SK-N-SH (cell line): ENCODE results near the gene PDZD2. TPM values are rescaled to one million over a fixed set of nuclear protein-coding genes. Genes with fewer than 3 reads are reported as not detected.

ENCODE experiments used
- CTCF ChIA-PET: fragments of 300-600, 350-600 bp; formaldehyde crosslinking; extraction: SDS; loops from one replicate; lab custom pipeline; 2021; lab: Yijun Ruan, JAX
- POLR2A ChIA-PET: fragments of 350-600 bp; sonication (Branson Sonifier 250); formaldehyde crosslinking; extraction: SDS; loops from one replicate; lab custom pipeline; 2020; ENCODE audit warnings: antibody characterized with exemption, inconsistent platforms; lab: Yijun Ruan, JAX
- DNase-seq: peaks from one replicate; pipeline ENCODE4 v3.0.0; 2012
- H2AFZ ChIP-seq: fragments of 200-600 bp; sonication (generic); 2 replicates; pipeline ENCODE4 v1.8.1; 2016; ENCODE audit warnings: antibody characterized with exemption, mild to moderate bottlenecking, low read depth
- H3F3A ChIP-seq: fragments of 200-600 bp; sonication (generic); replicated peaks from 2 replicates; pipeline ENCODE3; 2016; ENCODE audit warnings: antibody characterized with exemption, mild to moderate bottlenecking; ENCODE audit not compliant: insufficient read depth
- H3K27ac ChIP-seq, 2 experiments: fragments of 200-500 bp in 1 of 2; fragments of 200-600 bp in 1 of 2; sonication (Bioruptor generic) in 1 of 2; sonication (generic), shearing (Covaris generic) in 1 of 2; 2 replicates each; pipeline versions ENCODE4 v1.5.1 to v1.6.1; 2014 to 2016; ENCODE audit warnings: low read depth in 2 of 2, inconsistent platforms in 1 of 2, low read length in 1 of 2, mild to moderate bottlenecking in 1 of 2, mixed read lengths in 1 of 2
- H3K27me3 ChIP-seq: fragments of 200-600 bp; sonication (generic), shearing (Covaris generic); 2 replicates; pipeline ENCODE4 v1.6.1; 2016; ENCODE audit warnings: mixed run types; ENCODE audit not compliant: insufficient read depth
- H3K36me3 ChIP-seq, 2 experiments: fragments of 200-500 bp in 1 of 2; fragments of 200-600 bp in 1 of 2; sonication (Bioruptor generic) in 1 of 2; sonication (generic) in 1 of 2; replicated peaks in 1 of 2; 2 replicates each; pipeline versions ENCODE3 to v1.5.1; 2014 to 2016; ENCODE audit warnings: low read length in 1 of 2, mild to moderate bottlenecking in 1 of 2; ENCODE audit not compliant: insufficient read depth in 2 of 2, control insufficient read depth in 1 of 2
- H3K4me1 ChIP-seq, 2 experiments: fragments of 200-500 bp in 1 of 2; fragments of 200-600 bp in 1 of 2; sonication (Bioruptor generic) in 1 of 2; sonication (generic), shearing (Covaris generic) in 1 of 2; 2 replicates each; pipeline versions ENCODE4 v1.5.1 to v1.6.1; 2014 to 2016; ENCODE audit warnings: low read depth in 1 of 2, low read length in 1 of 2, mixed run types in 1 of 2; ENCODE audit not compliant: insufficient read depth in 2 of 2, control insufficient read depth in 1 of 2
- H3K4me2 ChIP-seq: fragments of 200-600 bp; sonication (generic), shearing (Covaris generic); 2 replicates; pipeline ENCODE4 v1.6.1; 2017; ENCODE audit warnings: mixed run types
- H3K4me3 ChIP-seq, 2 experiments: fragments of 200-500 bp in 1 of 2; fragments of 200-600 bp in 1 of 2; sonication (Bioruptor generic) in 1 of 2; sonication (generic), shearing (Covaris generic) in 1 of 2; 2 replicates each; pipeline versions ENCODE4 v1.5.1 to v1.8.1; 2014 to 2016; ENCODE audit warnings: low read depth in 2 of 2, inconsistent platforms in 1 of 2, low read length in 1 of 2, mild to moderate bottlenecking in 1 of 2, mixed read lengths in 1 of 2, moderate library complexity in 1 of 2
- H3K79me2 ChIP-seq: fragments of 200-600 bp; sonication (generic); 2 replicates; pipeline ENCODE4 v1.8.1; 2017; ENCODE audit warnings: mild to moderate bottlenecking; ENCODE audit not compliant: insufficient read depth
- H3K9ac ChIP-seq: fragments of 200-600 bp; sonication (generic); 2 replicates; pipeline ENCODE4 v1.6.1; 2017; ENCODE audit warnings: mixed run types
- H3K9me2 ChIP-seq: fragments of 200-600 bp; sonication (generic); 2 replicates; pipeline ENCODE4 v1.6.1; 2017; ENCODE audit warnings: mixed run types
- H3K9me3 ChIP-seq: fragments of 200-600 bp; sonication (generic); 2 replicates; pipeline ENCODE4 v1.6.1; 2017; ENCODE audit warnings: mixed run types, mild to moderate bottlenecking, moderate library complexity
- H4K20me1 ChIP-seq: fragments of 200-600 bp; sonication (generic); 2 replicates; pipeline ENCODE4 v1.6.1; 2017; ENCODE audit warnings: mild to moderate bottlenecking, mixed run types; ENCODE audit not compliant: insufficient read depth
- CHD2 ChIP-seq: fragments of 150-350 bp; IDR thresholded peaks from 2 replicates; pipeline ENCODE4 v1.6.1; 2018; ENCODE audit warnings: low read length; ENCODE audit not compliant: partially characterized antibody
- GATA2 ChIP-seq: sonication (generic); formaldehyde crosslinking; IDR thresholded peaks from 2 replicates; pipeline ENCODE4 v1.5.0; 2020; ENCODE audit warnings: mild to moderate bottlenecking, missing genetic modification reagents
- MAX ChIP-seq: IDR thresholded peaks from 2 replicates; pipeline ENCODE4 v1.4.0; 2012; ENCODE audit warnings: low read depth
- MEF2A ChIP-seq: IDR thresholded peaks from 2 replicates; pipeline ENCODE4 v1.4.0; 2012; ENCODE audit warnings: low read depth, borderline replicate concordance
- MXI1 ChIP-seq: IDR thresholded peaks from 2 replicates; pipeline ENCODE4 v1.6.1; 2012; ENCODE audit warnings: mild to moderate bottlenecking, low read depth, low read length, improper control_type of control experiment
- POLR2AphosphoS5 ChIP-seq: IDR thresholded peaks from 2 replicates; pipeline ENCODE4 v1.6.1; 2012; ENCODE audit warnings: low read depth, low read length
- RAD21 ChIP-seq: IDR thresholded peaks from 2 replicates; pipeline ENCODE4 v1.6.1; 2012; ENCODE audit warnings: mild to moderate bottlenecking, low read length
- RCOR1 ChIP-seq: fragments of 150-350 bp; IDR thresholded peaks from 2 replicates; pipeline ENCODE4 v1.6.1; 2017; ENCODE audit warnings: antibody characterized with exemption, low read length
- TEAD4 ChIP-seq: IDR thresholded peaks from 2 replicates; pipeline ENCODE4 v1.4.0; 2012; ENCODE audit warnings: mild to moderate bottlenecking, borderline replicate concordance; ENCODE audit not compliant: insufficient read depth
- WGBS: methylation state at CpG from one replicate; pipeline ENCODE4 v1.1.6; 2017; ENCODE audit warnings: low lambda C conversion rate; 5-methylcytosine and 5-hydroxymethylcytosine counted together
- polyA plus RNA-seq, 3 experiments: library from polyadenylated mRNA; depleted of rRNA; stranded (reverse); fragments of >200 nt; gene quantifications; 2 replicates each; pipeline ENCODE4 v1.2.3, GENCODE V29; 2012
- TF ChIP-seq, protein P1 (sequence below): fragments of 200-600 bp; sonication (generic); IDR thresholded peaks from 2 replicates; pipeline ENCODE4 v1.6.1; 2017; ENCODE audit warnings: antibody characterized with exemption, mild to moderate bottlenecking, moderate library complexity

Gene PDZD2
- polyA plus RNA-seq, 1 of the 3 experiments (the other 2 are of a cell fraction) = 0.13 TPM

GRCh38 chr5:31860726-31861433 lies 221.9 kb downstream of the PDZD2 start:
- H3K9me3 ChIP-seq = peaks cover 5% of the 10 kb centered on the region; the same call in 1 of the 2 replicates
- ChIA-PET CTCF (interaction anchor here (3.1 kb wide), 1 partner anchor 69 kb away, joined by 8 read pairs; no protein-coding TSS in a partner anchor), POLR2A (no interaction called here)
- H4K20me1 ChIP-seq = no peaks in the 10 kb centered on the region
- no peak overlapping the region for H3K9ac ChIP-seq
- H3K4me1 ChIP-seq = peaks cover 0 to 4% of the 10 kb centered on the region in 2 experiments; a peak in 1 of 4 replicates
- H3K79me2 ChIP-seq = no peaks in the 10 kb centered on the region
- no peaks in the 10 kb centered on the region for H3K36me3 ChIP-seq
- no peak for DNase-seq
- H2AFZ ChIP-seq = no peak overlapping the region
- 41% methylated on average over 9 of the region's 9 CpGs for WGBS
- TF ChIP-seq TEAD4 = no peak
- TF ChIP-seq MEF2A = no peak
- no peak for TF ChIP-seq RAD21
- no peak for TF ChIP-seq MXI1
- no peaks in the 10 kb centered on the region for H3K9me2 ChIP-seq
- no peak overlapping the region for H3K4me3 ChIP-seq
- no peaks in the 10 kb centered on the region for H3K27me3 ChIP-seq
- no peaks in the 10 kb centered on the region for H3F3A ChIP-seq
- H3K27ac ChIP-seq = no peak overlapping the region
- no peak overlapping the region for H3K4me2 ChIP-seq

DNA sequence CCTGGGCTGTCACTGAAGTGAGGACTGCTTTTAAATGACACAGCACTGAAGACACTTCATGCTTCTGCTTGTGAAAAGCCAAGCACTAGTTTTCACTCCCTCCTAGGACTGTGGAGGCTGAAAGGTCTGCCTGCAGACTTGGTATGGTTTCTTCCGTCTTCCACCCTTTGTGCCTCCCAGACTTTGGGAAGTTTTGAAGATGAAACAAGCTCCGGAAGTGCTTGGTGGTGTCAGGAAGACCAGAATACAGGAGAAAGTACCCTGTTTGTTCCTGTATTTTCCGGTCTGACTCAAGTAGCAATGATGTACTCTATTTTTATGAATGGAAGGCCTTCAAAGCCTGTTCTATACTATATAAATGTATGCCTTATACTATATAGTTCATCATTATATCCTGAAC lies 222.7 kb downstream of the PDZD2 start:
- no peaks in the 10 kb centered on the region for H3K36me3 ChIP-seq
- H3K27me3 ChIP-seq = no peaks in the 10 kb centered on the region
- CTCF ChIA-PET = interaction anchor here (1.1 to 3.1 kb wide), 2 partner anchors 68 to 215 kb away, joined by 3 to 8 read pairs; no protein-coding TSS in a partner anchor
- no peak overlapping the region for H3K4me3 ChIP-seq
- H3K9ac ChIP-seq = no peak overlapping the region
- H3K27ac ChIP-seq = no peak overlapping the region
- no peaks in the 10 kb centered on the region for H4K20me1 ChIP-seq
- H3K4me1 ChIP-seq = peaks cover 0 to 11% of the 10 kb centered on the region in 2 experiments; a peak in 1 of 4 replicates
- TF ChIP-seq RCOR1 (no peak), POLR2AphosphoS5 (no peak), GATA2 (CRISPR knock-in tag) (no peak), CHD2 (no peak), MAX (no peak), TEAD4 (no peak)
- TF ChIP-seq, protein P1, sequence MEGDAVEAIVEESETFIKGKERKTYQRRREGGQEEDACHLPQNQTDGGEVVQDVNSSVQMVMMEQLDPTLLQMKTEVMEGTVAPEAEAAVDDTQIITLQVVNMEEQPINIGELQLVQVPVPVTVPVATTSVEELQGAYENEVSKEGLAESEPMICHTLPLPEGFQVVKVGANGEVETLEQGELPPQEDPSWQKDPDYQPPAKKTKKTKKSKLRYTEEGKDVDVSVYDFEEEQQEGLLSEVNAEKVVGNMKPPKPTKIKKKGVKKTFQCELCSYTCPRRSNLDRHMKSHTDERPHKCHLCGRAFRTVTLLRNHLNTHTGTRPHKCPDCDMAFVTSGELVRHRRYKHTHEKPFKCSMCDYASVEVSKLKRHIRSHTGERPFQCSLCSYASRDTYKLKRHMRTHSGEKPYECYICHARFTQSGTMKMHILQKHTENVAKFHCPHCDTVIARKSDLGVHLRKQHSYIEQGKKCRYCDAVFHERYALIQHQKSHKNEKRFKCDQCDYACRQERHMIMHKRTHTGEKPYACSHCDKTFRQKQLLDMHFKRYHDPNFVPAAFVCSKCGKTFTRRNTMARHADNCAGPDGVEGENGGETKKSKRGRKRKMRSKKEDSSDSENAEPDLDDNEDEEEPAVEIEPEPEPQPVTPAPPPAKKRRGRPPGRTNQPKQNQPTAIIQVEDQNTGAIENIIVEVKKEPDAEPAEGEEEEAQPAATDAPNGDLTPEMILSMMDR = no peak
- TF ChIP-seq, all 33 proteins: peak for 0
- POLR2A ChIA-PET = no interaction called here
- no peaks in the 10 kb centered on the region for H3K79me2 ChIP-seq
- H3K9me3 ChIP-seq = peaks cover 5% of the 10 kb centered on the region; the same call in 1 of the 2 replicates
- H3K9me2 ChIP-seq = no peaks in the 10 kb centered on the region
- no peak overlapping the region for H2AFZ ChIP-seq
- 64% methylated on average over 3 of the region's 3 CpGs for WGBS
- no peak overlapping the region for H3K4me2 ChIP-seq
- H3F3A ChIP-seq = no peaks in the 10 kb centered on the region
- no peak for DNase-seq
